GM21381 (cell line): Measurements from ENCODE around the gene A2M.

Experiments
- ATAC-seq: cut with Tn5 transposase; IDR thresholded peaks from one replicate; pipeline ENCODE4 v1.9.1; 2021; ENCODE audit warnings: mild to moderate bottlenecking, moderate library complexity; ENCODE audit not compliant: unreplicated experiment

A2M gene

GRCh38 chr12:9099552-9100190 is 16.0 kb downstream of the A2M start:
- ATAC-seq, result no peak

GRCh38 chr12:9098463-9099026 is 17.2 kb downstream of the A2M start:
- ATAC-seq, result no peak

- no peak for ATAC-seq
Observed at GRCh38 chr12:9098115-9098452, 17.6 kb downstream of the A2M start.

- ATAC-seq, result no peak
Observed at GRCh38 chr12:9096563-9097176, 19.0 kb downstream of the A2M start.

GRCh38 chr12:9095322-9095721 is 20.4 kb downstream of the A2M start:
- no peak for ATAC-seq

GRCh38 chr12:9094512-9095206 is 21.1 kb downstream of the A2M start:
- no peak for ATAC-seq

GRCh38 chr12:9091891-9092598 is 23.7 kb downstream of the A2M start:
- no peak for ATAC-seq

- ATAC-seq, result no peak
Observed at GRCh38 chr12:9090220-9090619, 25.5 kb downstream of the A2M start.

- no peak for ATAC-seq
Observed at GRCh38 chr12:9087087-9087835, 28.5 kb downstream of the A2M start.

- ATAC-seq, result no peak
Observed at GRCh38 chr12:9086087-9086486, 29.6 kb downstream of the A2M start.

GRCh38 chr12:9084417-9084816 is 31.3 kb downstream of the A2M start:
- ATAC-seq, result no peak

GRCh38 chr12:9083793-9084192 is 31.9 kb downstream of the A2M start:
- no peak for ATAC-seq

- no peak for ATAC-seq
Observed at GRCh38 chr12:9081667-9082427, 33.9 kb downstream of the A2M start.

- no peak for ATAC-seq
Observed at GRCh38 chr12:9079883-9080675, 35.6 kb downstream of the A2M start.

- no peak for ATAC-seq
Observed at GRCh38 chr12:9079082-9079481, 36.6 kb downstream of the A2M start.

GRCh38 chr12:9077152-9078031 is 38.3 kb downstream of the A2M start:
- no peak for ATAC-seq

- no peak for ATAC-seq
Observed at GRCh38 chr12:9076733-9077132, 39.0 kb downstream of the A2M start.

GRCh38 chr12:9075138-9075535 is 40.6 kb downstream of the A2M start:
- ATAC-seq, result no peak
